Esophagus (tissue), 2 donors: ENCODE results near the gene UQCRC1. TPM values are rescaled to one million over a fixed set of nuclear protein-coding genes. Genes with fewer than 3 reads are reported as not detected.

ENCODE experiments used
- H3K27ac ChIP-seq, 2 donors: one replicate each; pipeline ENCODE4 v1.5.1; 2013; ENCODE audit warnings: low read depth in 2 of 2, mild to moderate bottlenecking in 2 of 2, inconsistent platforms in 1 of 2, low read length in 1 of 2, moderate library complexity in 1 of 2
- H3K27me3 ChIP-seq, 2 donors: one replicate each; pipeline ENCODE4 v1.6.1; 2013; ENCODE audit warnings: low read length in 2 of 2, control low read depth in 1 of 2, mild to moderate bottlenecking in 1 of 2; ENCODE audit not compliant: insufficient read depth in 2 of 2, control insufficient read depth in 1 of 2
- H3K36me3 ChIP-seq, 2 donors: one replicate each; pipeline ENCODE4 v1.6.1; 2013; ENCODE audit warnings: low read length in 1 of 2; ENCODE audit not compliant: control insufficient read depth in 2 of 2, insufficient read depth in 2 of 2
- H3K4me1 ChIP-seq, 2 donors: one replicate each; pipeline ENCODE4 v1.6.1; 2013; ENCODE audit warnings: low read length in 1 of 2; ENCODE audit not compliant: control insufficient read depth in 2 of 2, insufficient read depth in 2 of 2
- H3K4me3 ChIP-seq, 2 donors: one replicate each; pipeline ENCODE4 v1.5.1; 2013; ENCODE audit warnings: low read length in 2 of 2, mild to moderate bottlenecking in 2 of 2, low read depth in 1 of 2, moderate library complexity in 1 of 2
- H3K9me3 ChIP-seq, 2 donors: one replicate each; pipeline ENCODE4 v1.6.1; 2013; ENCODE audit warnings: mild to moderate bottlenecking in 2 of 2, low read depth in 1 of 2, low read length in 1 of 2, moderate library complexity in 1 of 2; ENCODE audit not compliant: control insufficient read depth in 2 of 2, insufficient read depth in 1 of 2
- WGBS, 2 donors: extraction: QIAGEN DNeasy Blood & Tissue Kit; methylation state at CpG; one replicate each; pipeline ENCODE4 v1.1.7; 2013; 5-methylcytosine and 5-hydroxymethylcytosine counted together
- polyA plus RNA-seq, 2 donors: library from polyadenylated mRNA; stranded (reverse); fragments of 200-250 nt; gene quantifications; one replicate each; pipeline ENCODE4 v1.2.3, GENCODE V29; 2013
- donor health status: healthy with polysubstance abuse.
- donor health status: Bipolar disorder and iron deficiency.

Gene UQCRC1
- polyA plus RNA-seq, 2 donors = 192 to 264 TPM

GRCh38 chr3:48634661-48635221 lies 25.3 kb upstream of the UQCRC1 start:
- Histone ChIP-seq H3K36me3 (peaks cover 0 to 26% of the 10 kb centered on the region in 2 donors), H3K4me1 (peaks cover 0 to 10% of the 10 kb centered on the region in 2 donors), H3K4me3 (peak overlapping the region; percentile 63 to 83), H3K9me3 (no peaks in the 10 kb centered on the region), H3K27me3 (no peaks in the 10 kb centered on the region), H3K27ac (peak overlapping the region; percentile 39 to 62)
- 2 to 4% methylated on average over 30 of the region's 30 CpGs for WGBS, 2 donors

GRCh38 chr3:48633743-48634142 lies 24.3 kb upstream of the UQCRC1 start:
- no peak overlapping the region for H3K27ac ChIP-seq
- no peak overlapping the region for H3K4me3 ChIP-seq
- H3K9me3 ChIP-seq = no peaks in the 10 kb centered on the region
- peaks cover 0 to 30% of the 10 kb centered on the region in 2 donors for H3K36me3 ChIP-seq
- no peaks in the 10 kb centered on the region for H3K27me3 ChIP-seq
- H3K4me1 ChIP-seq = peaks cover 0 to 10% of the 10 kb centered on the region in 2 donors
- WGBS, 2 donors = 92 to 99% methylated on average over 2 of the region's 2 CpGs

GRCh38 chr3:48633256-48633655 lies 23.8 kb upstream of the UQCRC1 start:
- Histone ChIP-seq H3K36me3 (peaks cover 0 to 34% of the 10 kb centered on the region in 2 donors), H3K4me1 (peaks cover 0 to 10% of the 10 kb centered on the region in 2 donors), H3K27ac (no peak overlapping the region), H3K4me3 (no peak overlapping the region), H3K27me3 (no peaks in the 10 kb centered on the region), H3K9me3 (no peaks in the 10 kb centered on the region)
- WGBS, 2 donors = 95 to 96% methylated on average over 15 of the region's 15 CpGs

GRCh38 chr3:48631516-48632448 lies 22.3 kb upstream of the UQCRC1 start:
- H3K4me3 ChIP-seq = no peak overlapping the region
- no peaks in the 10 kb centered on the region for H3K27me3 ChIP-seq
- no peaks in the 10 kb centered on the region for H3K9me3 ChIP-seq
- H3K36me3 ChIP-seq = peaks cover 0 to 37% of the 10 kb centered on the region in 2 donors
- WGBS, 2 donors = 89 to 91% methylated on average over 22 of the region's 22 CpGs
- H3K27ac ChIP-seq = no peak overlapping the region
- peaks cover 0 to 10% of the 10 kb centered on the region in 2 donors for H3K4me1 ChIP-seq

GRCh38 chr3:48630833-48631232 lies 21.4 kb upstream of the UQCRC1 start:
- peaks cover 0 to 42% of the 10 kb centered on the region in 2 donors for H3K36me3 ChIP-seq
- no peak overlapping the region for H3K27ac ChIP-seq
- no peak overlapping the region for H3K4me3 ChIP-seq
- H3K4me1 ChIP-seq = peaks cover 0 to 7% of the 10 kb centered on the region in 2 donors
- no peaks in the 10 kb centered on the region for H3K9me3 ChIP-seq
- WGBS, 2 donors = 91 to 94% methylated on average over 12 of the region's 12 CpGs
- H3K27me3 ChIP-seq = no peaks in the 10 kb centered on the region

- Histone ChIP-seq H3K9me3 (no peaks in the 10 kb centered on the region), H3K4me1 (peaks cover 0 to 5% of the 10 kb centered on the region in 2 donors), H3K4me3 (no peak overlapping the region), H3K27ac (no peak overlapping the region), H3K36me3 (peaks cover 0 to 46% of the 10 kb centered on the region in 2 donors), H3K27me3 (no peaks in the 10 kb centered on the region)
- WGBS, 2 donors = 96% methylated on average over 8 of the region's 8 CpGs
Measured at GRCh38 chr3:48630407-48630806, 21.0 kb upstream of the UQCRC1 start.

- peaks cover 0 to 50% of the 10 kb centered on the region in 2 donors for H3K36me3 ChIP-seq
- peaks cover 0 to 3% of the 10 kb centered on the region in 2 donors for H3K4me1 ChIP-seq
- H3K9me3 ChIP-seq = no peaks in the 10 kb centered on the region
- WGBS, 2 donors = 93 to 97% methylated on average over 12 of the region's 12 CpGs
- no peak overlapping the region for H3K27ac ChIP-seq
- no peak overlapping the region for H3K4me3 ChIP-seq
- H3K27me3 ChIP-seq = no peaks in the 10 kb centered on the region
Measured at GRCh38 chr3:48629894-48630293, 20.4 kb upstream of the UQCRC1 start.

GRCh38 chr3:48628277-48629017 lies 19.0 kb upstream of the UQCRC1 start:
- H3K4me3 ChIP-seq = no peak overlapping the region
- peaks cover 0 to 52% of the 10 kb centered on the region in 2 donors for H3K36me3 ChIP-seq
- H3K9me3 ChIP-seq = no peaks in the 10 kb centered on the region
- no peaks in the 10 kb centered on the region for H3K4me1 ChIP-seq
- H3K27ac ChIP-seq = no peak overlapping the region
- WGBS, 2 donors = 85 to 86% methylated on average over 13 of the region's 13 CpGs
- no peaks in the 10 kb centered on the region for H3K27me3 ChIP-seq

GRCh38 chr3:48625600-48625999 lies 16.2 kb upstream of the UQCRC1 start:
- peaks cover 0 to 30% of the 10 kb centered on the region in 2 donors for H3K36me3 ChIP-seq
- no peaks in the 10 kb centered on the region for H3K27me3 ChIP-seq
- H3K9me3 ChIP-seq = no peaks in the 10 kb centered on the region
- H3K27ac ChIP-seq = no peak overlapping the region
- H3K4me3 ChIP-seq = no peak overlapping the region
- WGBS, 2 donors = 90% methylated on average over 6 of the region's 6 CpGs
- H3K4me1 ChIP-seq = no peaks in the 10 kb centered on the region
